Transverse colon (tissue), 4 donors: ENCODE results near the gene TBATA. TPM values are rescaled to one million over a fixed set of nuclear protein-coding genes. Genes with fewer than 3 reads are reported as not detected.

ENCODE experiments used
- DNase-seq: peaks from one replicate; pipeline ENCODE4 v3.0.0-alpha.2; 2019
- H3K27ac ChIP-seq, 4 donors: fragments of 200-600 bp; sonication (generic); 2 replicates each; pipeline ENCODE4 v1.5.1; 2016 to 2018; ENCODE audit warnings: inconsistent platforms in 4 of 4
- H3K27me3 ChIP-seq: fragments of 200-600 bp; sonication (generic); 2 replicates; pipeline ENCODE4 v1.5.1; 2017; ENCODE audit warnings: inconsistent platforms
- H3K36me3 ChIP-seq, 4 donors: fragments of 200-600 bp; sonication (generic); 2 replicates each; pipeline ENCODE4 v1.5.1; 2017 to 2019; ENCODE audit warnings: inconsistent platforms in 4 of 4
- H3K4me1 ChIP-seq, 4 donors: fragments of 200-600 bp; sonication (generic); 2 replicates each; pipeline ENCODE4 v1.5.1; 2017 to 2020; ENCODE audit warnings: inconsistent platforms in 4 of 4
- H3K4me3 ChIP-seq, 4 donors: fragments of 200-600 bp; sonication (generic); 1 replicate in 1 of 4; 2 replicates in 3 of 4; pipeline versions ENCODE4 v1.5.1 to v1.6.1; 2017 to 2019; ENCODE audit warnings: inconsistent platforms in 4 of 4
- H3K9me3 ChIP-seq, 2 donors: fragments of 200-600 bp; sonication (generic); 2 replicates each; pipeline ENCODE4 v1.5.1; 2017 to 2019; ENCODE audit warnings: inconsistent platforms in 2 of 2
- EP300 ChIP-seq: sonication (generic); formaldehyde crosslinking; IDR thresholded peaks from one replicate; pipeline ENCODE4 v1.6.1; 2017; ENCODE audit warnings: antibody characterized with exemption, low read depth
- POLR2A ChIP-seq: fragments of 450-650 bp; IDR thresholded peaks from one replicate; pipeline ENCODE4 v1.6.1; 2016; ENCODE audit warnings: antibody characterized with exemption, mild to moderate bottlenecking, moderate library complexity
- POLR2AphosphoS5 ChIP-seq, 3 donors: sonication (generic); formaldehyde crosslinking; IDR thresholded peaks; one replicate each; pipeline ENCODE4 v1.6.1; 2016; ENCODE audit warnings: antibody characterized with exemption in 3 of 3
- WGBS, 2 donors: methylation state at CpG; one replicate each; pipeline ENCODE4 v1.1.5; 2018; ENCODE audit warnings: low coverage in 1 of 2; 5-methylcytosine and 5-hydroxymethylcytosine counted together
- in situ Hi-C, 4 donors: fragments of 200-750 bp; cut with MboI; loops; one replicate each; pipeline versions ENCODE4 v1.15.0 to v1.15.1; 2017; ENCODE audit warnings: low sequenced_read_pairs in 3 of 4, low pct_ligation_motif_present in 1 of 4, low pct_unique_long_range_greater_than_20kb in 1 of 4
- intact Hi-C: fragments of 100-400 bp; cut with DNase I; formaldehyde crosslinking; loops from one replicate; pipeline ENCODE4 v1.15.1; 2023; ENCODE audit warnings: low total_unique reads
- total RNA-seq, 4 donors: library from RNA; depleted of rRNA; stranded (reverse); fragments of >200 nt; gene quantifications; one replicate each; pipeline ENCODE4 v1.1.0, GENCODE V29; 2016
- TF ChIP-seq, protein P1 (sequence below), 5 experiments: fragments of 200-600 bp in 3 of 5; fragments of 450-650 bp in 2 of 5; sonication (generic) in 3 of 5; IDR thresholded peaks; 1 replicate in 2 of 5; 2 replicates in 3 of 5; pipeline ENCODE4 v1.5.1; 2016 to 2017; ENCODE audit warnings: antibody characterized with exemption in 5 of 5, inconsistent platforms in 3 of 5, mild to moderate bottlenecking in 2 of 5, moderate library complexity in 1 of 5

The TBATA gene
- total RNA-seq, 4 donors from 2014 or later, result not detected

DNA sequence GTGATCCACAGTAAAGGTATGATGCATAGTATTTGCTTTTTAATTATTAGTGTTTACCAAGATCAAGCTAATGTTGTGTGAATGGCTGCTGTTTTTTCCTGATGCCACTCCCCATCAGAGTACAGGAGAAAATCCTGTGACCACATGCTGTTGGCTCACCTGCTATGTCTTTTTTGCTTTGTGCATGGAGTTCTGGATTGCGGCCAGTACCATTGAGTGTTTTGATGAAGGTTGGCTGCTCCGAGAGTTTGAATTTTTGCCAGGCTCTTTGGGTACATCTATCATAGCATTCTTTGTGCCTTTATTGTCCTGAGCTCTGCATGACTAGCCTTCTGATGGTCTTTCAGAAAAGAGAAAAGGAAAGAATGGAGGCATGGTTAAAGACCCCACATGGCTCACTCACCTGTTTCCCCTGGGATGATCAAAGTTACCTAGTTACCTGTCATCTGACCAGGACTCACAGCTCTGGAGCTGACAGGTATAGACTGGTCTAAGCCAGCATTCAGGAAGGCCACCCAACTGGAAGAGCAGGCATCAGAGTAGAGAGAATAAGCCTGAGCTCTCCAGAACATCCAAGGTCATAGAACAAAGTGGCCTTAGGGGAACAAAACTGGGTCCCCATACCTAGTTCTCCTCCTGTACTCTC is 18.7 kb upstream of the TBATA start:
- no peaks in the 10 kb centered on the region for H3K27me3 ChIP-seq
- H3K27ac ChIP-seq, result no peak overlapping the region
- no peaks in the 10 kb centered on the region for H3K36me3 ChIP-seq
- no peak for DNase-seq
- no peak overlapping the region for H3K4me3 ChIP-seq
- H3K9me3 ChIP-seq, result no peaks in the 10 kb centered on the region
- no peaks in the 10 kb centered on the region for H3K4me1 ChIP-seq
- intact Hi-C loops (no loop called here), in situ Hi-C loops (no loop called here)
- TF ChIP-seq POLR2AphosphoS5 (IDR thresholded peaks at IDR 0.05), result no peak
- no peak for TF ChIP-seq EP300
- TF ChIP-seq, protein P1, sequence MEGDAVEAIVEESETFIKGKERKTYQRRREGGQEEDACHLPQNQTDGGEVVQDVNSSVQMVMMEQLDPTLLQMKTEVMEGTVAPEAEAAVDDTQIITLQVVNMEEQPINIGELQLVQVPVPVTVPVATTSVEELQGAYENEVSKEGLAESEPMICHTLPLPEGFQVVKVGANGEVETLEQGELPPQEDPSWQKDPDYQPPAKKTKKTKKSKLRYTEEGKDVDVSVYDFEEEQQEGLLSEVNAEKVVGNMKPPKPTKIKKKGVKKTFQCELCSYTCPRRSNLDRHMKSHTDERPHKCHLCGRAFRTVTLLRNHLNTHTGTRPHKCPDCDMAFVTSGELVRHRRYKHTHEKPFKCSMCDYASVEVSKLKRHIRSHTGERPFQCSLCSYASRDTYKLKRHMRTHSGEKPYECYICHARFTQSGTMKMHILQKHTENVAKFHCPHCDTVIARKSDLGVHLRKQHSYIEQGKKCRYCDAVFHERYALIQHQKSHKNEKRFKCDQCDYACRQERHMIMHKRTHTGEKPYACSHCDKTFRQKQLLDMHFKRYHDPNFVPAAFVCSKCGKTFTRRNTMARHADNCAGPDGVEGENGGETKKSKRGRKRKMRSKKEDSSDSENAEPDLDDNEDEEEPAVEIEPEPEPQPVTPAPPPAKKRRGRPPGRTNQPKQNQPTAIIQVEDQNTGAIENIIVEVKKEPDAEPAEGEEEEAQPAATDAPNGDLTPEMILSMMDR (IDR thresholded peaks at IDR 0.05), result no peak
- no peak for TF ChIP-seq POLR2A
- 48 to 58% methylated on average over 2 of the region's 2 CpGs for WGBS, 2 donors

DNA sequence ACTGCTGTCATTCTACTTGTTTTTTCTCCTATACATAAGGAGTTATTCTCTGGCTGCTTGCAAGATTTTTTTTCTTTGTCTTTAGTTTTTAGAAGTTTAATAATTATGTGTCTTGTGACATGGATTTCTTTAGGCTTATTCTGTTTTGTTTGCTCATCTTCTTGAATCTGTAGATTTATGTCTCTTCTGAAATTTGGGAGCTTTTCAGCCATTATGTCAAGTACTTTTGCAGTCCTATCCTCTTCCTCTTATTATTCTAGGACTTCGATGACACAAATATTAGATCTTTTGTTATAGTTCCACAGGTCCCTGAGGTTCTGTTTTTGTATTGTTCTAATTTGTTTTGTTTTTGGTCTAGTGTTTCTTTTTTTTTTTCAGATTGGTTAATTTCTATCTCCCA is 16.7 kb upstream of the TBATA start:
- intact Hi-C loops, result no loop called here
- Histone ChIP-seq H3K27me3 (peaks cover 10% of the 10 kb centered on the region), H3K4me3 (no peak overlapping the region), H3K27ac (no peak overlapping the region), H3K36me3 (no peaks in the 10 kb centered on the region), H3K9me3 (no peaks in the 10 kb centered on the region), H3K4me1 (no peaks in the 10 kb centered on the region)
- no peak for TF ChIP-seq EP300
- TF ChIP-seq POLR2A, result no peak
- TF ChIP-seq POLR2AphosphoS5 (IDR thresholded peaks at IDR 0.05), result no peak
- TF ChIP-seq, protein P1 (IDR thresholded peaks at IDR 0.05), result no peak
- in situ Hi-C loops, result no loop called here
- 77 to 89% methylated on average over 1 of the region's 1 CpG for whole genome bisulfite sequencing, 2 donors
- DNase-seq, result no peak

DNA sequence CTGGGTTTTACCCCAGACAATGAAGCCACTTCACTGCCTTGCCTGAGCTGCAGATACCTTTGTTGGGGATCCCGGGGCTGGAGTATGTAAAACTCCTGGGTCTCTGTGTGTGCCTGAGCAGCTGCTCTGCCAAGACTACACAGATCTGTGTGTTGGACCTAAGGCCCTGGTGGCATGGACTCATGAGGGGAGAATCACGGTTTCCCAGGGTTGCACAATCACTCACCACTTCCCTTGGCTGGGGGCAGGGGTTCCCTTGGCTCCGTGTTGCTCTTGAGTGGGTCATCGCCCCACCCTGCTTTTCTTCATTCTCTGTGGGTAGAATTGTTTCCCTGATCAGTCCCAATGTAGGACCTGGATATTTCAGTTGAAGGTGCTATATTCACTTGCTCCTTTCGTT is 13.9 kb upstream of the TBATA start:
- TF ChIP-seq EP300 (no peak), POLR2AphosphoS5 (IDR thresholded peaks at IDR 0.05) (no peak), POLR2A (no peak)
- TF ChIP-seq, protein P1 (IDR thresholded peaks at IDR 0.05), result no peak
- H3K36me3 ChIP-seq, result no peaks in the 10 kb centered on the region
- WGBS, 2 donors, result 73% methylated on average over 5 of the region's 5 CpGs; no CpG with 5 or more reads in 1 of the 2 donors
- in situ Hi-C loops, result no loop called here
- H3K27me3 ChIP-seq, result peaks cover 10% of the 10 kb centered on the region
- no peaks in the 10 kb centered on the region for H3K4me1 ChIP-seq
- intact Hi-C loops, result no loop called here
- H3K9me3 ChIP-seq, result no peaks in the 10 kb centered on the region
- no peak overlapping the region for H3K27ac ChIP-seq
- H3K4me3 ChIP-seq, result no peak overlapping the region
- no peak for DNase-seq

DNA sequence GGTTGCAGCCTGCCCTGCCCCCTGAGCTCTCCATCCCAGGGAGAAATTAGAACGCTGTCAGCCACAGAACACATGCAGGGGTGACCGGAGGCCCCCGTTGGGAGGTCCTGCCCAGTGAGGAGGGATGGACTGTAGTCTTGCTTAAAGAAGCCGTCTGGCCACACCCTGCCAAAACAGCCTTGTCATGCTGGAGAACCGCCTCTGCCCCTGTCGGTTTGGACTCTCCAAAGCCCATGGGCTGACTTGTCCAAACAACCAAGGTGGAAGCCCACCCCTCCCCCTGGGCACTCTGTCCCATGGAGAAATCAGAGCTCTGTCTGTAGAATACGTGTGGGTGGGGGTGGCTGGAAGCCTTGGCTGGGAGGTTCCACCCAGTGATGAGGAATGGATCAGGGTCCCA is 12.7 kb upstream of the TBATA start:
- TF ChIP-seq POLR2AphosphoS5 (IDR thresholded peaks at IDR 0.05) (no peak), EP300 (no peak), POLR2A (no peak)
- TF ChIP-seq, protein P1 (IDR thresholded peaks at IDR 0.05), result no peak
- no peak for DNase-seq
- intact Hi-C loops, result no loop called here
- in situ Hi-C loops, result no loop called here
- no peak overlapping the region for H3K27ac ChIP-seq
- no peaks in the 10 kb centered on the region for H3K4me1 ChIP-seq
- no peaks in the 10 kb centered on the region for H3K36me3 ChIP-seq
- H3K4me3 ChIP-seq, result no peak overlapping the region
- peaks cover 10% of the 10 kb centered on the region for H3K27me3 ChIP-seq
- WGBS, 2 donors, result 89% methylated on average over 7 of the region's 7 CpGs; no CpG with 5 or more reads in 1 of the 2 donors
- H3K9me3 ChIP-seq, result no peaks in the 10 kb centered on the region
